NT2/D1 (cell line): ENCODE data around the gene FEM1B.

ENCODE experiments used
- YY1 ChIP-seq: IDR thresholded peaks from 2 replicates; pipeline ENCODE4 v1.6.1; 2011; ENCODE audit not compliant: insufficient read length, insufficient read depth
- ZNF274 ChIP-seq: IDR thresholded peaks from 2 replicates; pipeline ENCODE4 v1.6.1; 2011; ENCODE audit warnings: mild to moderate bottlenecking, low read depth, low read length

GRCh38 chr15:68290715-68291114, 13.2 kb downstream of the FEM1B start:
- no peak for TF ChIP-seq YY1
- no peak for TF ChIP-seq ZNF274
